COR-L47 (cell line): ENCODE measurements around the gene ZFP36.
A peak's percentile ranks its signal among the peaks of the same experiment; 100 is the strongest.

ENCODE experiments used
- DNase-seq: peaks from one replicate; lab custom pipeline; 2025; lab: John Stamatoyannopoulos, UW

The ZFP36 gene

GRCh38 chr19:39419003-39419402, 12.4 kb downstream of the ZFP36 start:
- DNase-seq: no peak

GRCh38 chr19:39420769-39421168, 14.1 kb downstream of the ZFP36 start:
- DNase-seq: no peak

- no peak for DNase-seq
Measured at GRCh38 chr19:39422020-39422419, 15.4 kb downstream of the ZFP36 start.

- no peak for DNase-seq
Measured at GRCh38 chr19:39423258-39424086, 16.8 kb downstream of the ZFP36 start.

- DNase-seq: no peak
Measured at GRCh38 chr19:39424934-39425333, 18.3 kb downstream of the ZFP36 start.

- DNase-seq: no peak
Measured at GRCh38 chr19:39425744-39426143, 19.1 kb downstream of the ZFP36 start.

- DNase-seq: no peak
Measured at GRCh38 chr19:39426170-39426569, 19.5 kb downstream of the ZFP36 start.

GRCh38 chr19:39427707-39428106, 21.1 kb downstream of the ZFP36 start:
- DNase-seq: no peak

GRCh38 chr19:39428283-39429112, 21.9 kb downstream of the ZFP36 start:
- no peak for DNase-seq

- DNase-seq: no peak
Measured at GRCh38 chr19:39430675-39431593, 24.3 kb downstream of the ZFP36 start.

- DNase-seq: no peak
Measured at GRCh38 chr19:39432677-39433025, 26.0 kb downstream of the ZFP36 start.

- no peak for DNase-seq
Measured at GRCh38 chr19:39433480-39434079, 26.9 kb downstream of the ZFP36 start.

- no peak for DNase-seq
Measured at GRCh38 chr19:39434123-39435076, 27.8 kb downstream of the ZFP36 start.

GRCh38 chr19:39435499-39436349, 29.1 kb downstream of the ZFP36 start, which contains the start of gene RPS16:
RPS16 (minus strand) TSS chr19:39435949; CDS start chr19:39435895, 54 bp downstream.
- DNase-seq: peak; percentile 99

GRCh38 chr19:39436350-39436716, 29.7 kb downstream of the ZFP36 start:
- DNase-seq: no peak

- DNase-seq: no peak
Measured at GRCh38 chr19:39438270-39438934, 31.8 kb downstream of the ZFP36 start.

GRCh38 chr19:39444598-39445195, 38.0 kb downstream of the ZFP36 start:
- no peak for DNase-seq
